H1 (cell line): ENCODE results near the gene SLC38A5. TPM values are rescaled to one million over a fixed set of nuclear protein-coding genes. Genes with fewer than 3 reads are reported as not detected.
"Not testable (repeated sequence)": the region's sequence is repeated elsewhere in the genome, so short reads cannot be mapped to it uniquely, and the experiment has no call there.

Experiments
- CTCF ChIA-PET: fragments of 300-600 bp; sonication (Branson Sonifier 250); formaldehyde crosslinking; loops from one replicate; lab custom pipeline; 2021; ENCODE audit not compliant: partially characterized antibody; lab: Charles Lee
- POLR2A ChIA-PET: fragments of 300-600 bp; sonication (Branson Sonifier 250); formaldehyde crosslinking; loops from one replicate; lab custom pipeline; 2021; ENCODE audit warnings: inconsistent platforms; ENCODE audit not compliant: partially characterized antibody; lab: Charles Lee
- DNase-seq, 2 experiments: peaks; one replicate each; pipeline versions ENCODE4 v3.0.0 to v3.0.0-alpha.2; 2010 to 2022; ENCODE audit warnings: low spot score in 2 of 2, low read depth in 1 of 2, mixed read lengths in 1 of 2
- FAIRE-seq: peaks from 2 replicates; lab custom pipeline; 2011; peaks lifted over from hg19 to GRCh38; lab: Jason Lieb, UNC
- H2AFZ ChIP-seq: 2 replicates; pipeline ENCODE4 v1.8.1; 2012; ENCODE audit warnings: low read length, inconsistent platforms
- H2AK5ac ChIP-seq: 2 replicates; pipeline ENCODE4 v1.6.1; 2013; ENCODE audit warnings: low read depth, low read length
- H2BK120ac ChIP-seq: replicated peaks from 2 replicates; pipeline ENCODE3; 2013; ENCODE audit warnings: low read depth, low read length, inconsistent platforms
- H2BK12ac ChIP-seq: 2 replicates; pipeline ENCODE4 v1.6.1; 2013; ENCODE audit warnings: low read depth, low read length
- H2BK15ac ChIP-seq: 2 replicates; pipeline ENCODE4 v1.6.1; 2013; ENCODE audit warnings: low read length
- H2BK20ac ChIP-seq: 2 replicates; pipeline ENCODE4 v1.6.1; 2013; ENCODE audit warnings: low read length
- H2BK5ac ChIP-seq: 2 replicates; pipeline ENCODE4 v1.6.1; 2013; ENCODE audit warnings: low read depth, low read length
- H3K14ac ChIP-seq: 2 replicates; pipeline ENCODE4 v1.6.1; 2013; ENCODE audit warnings: inconsistent platforms; ENCODE audit not compliant: insufficient read length
- H3K18ac ChIP-seq: 2 replicates; pipeline ENCODE4 v1.6.1; 2013; ENCODE audit warnings: low read length; ENCODE audit errors: extremely low read depth
- H3K23ac ChIP-seq: 2 replicates; pipeline ENCODE4 v1.6.1; 2013; ENCODE audit warnings: inconsistent platforms; ENCODE audit not compliant: insufficient read length
- H3K23me2 ChIP-seq: 2 replicates; pipeline ENCODE4 v1.6.1; 2013; ENCODE audit warnings: low read depth, low read length
- H3K27ac ChIP-seq: 2 replicates; pipeline ENCODE4 v1.6.1; 2011; ENCODE audit warnings: low read depth, low read length, inconsistent platforms
- H3K27me3 ChIP-seq, 4 experiments: replicated peaks in 1 of 4; 1 replicate in 1 of 4; 2 replicates in 3 of 4; pipeline versions ENCODE4 v1.6.1 to v1.8.1; 2011 to 2013; ENCODE audit warnings: low read length in 3 of 4, mild to moderate bottlenecking in 3 of 4, inconsistent platforms in 2 of 4, mixed read lengths in 2 of 4, moderate library complexity in 1 of 4; ENCODE audit not compliant: control insufficient read depth in 3 of 4, insufficient read depth in 3 of 4; ENCODE audit errors: extremely low read depth in 1 of 4
- H3K36me3 ChIP-seq, 4 experiments: 2 replicates each; pipeline versions ENCODE4 v1.6.1 to v1.8.1; 2011 to 2013; ENCODE audit warnings: mild to moderate bottlenecking in 4 of 4, low read length in 3 of 4, moderate library complexity in 2 of 4, control low read depth in 1 of 4, inconsistent platforms in 1 of 4; ENCODE audit not compliant: insufficient read depth in 4 of 4, control insufficient read depth in 2 of 4
- H3K4ac ChIP-seq: replicated peaks from 2 replicates; pipeline ENCODE3; 2013; ENCODE audit warnings: low read length, low read depth, mixed read lengths, inconsistent platforms; ENCODE audit not compliant: insufficient read length
- H3K4me1 ChIP-seq, 4 experiments: replicated peaks in 1 of 4; 1 replicate in 1 of 4; 2 replicates in 3 of 4; pipeline versions ENCODE4 v1.6.1 to v1.8.1; 2011 to 2013; ENCODE audit warnings: low read length in 3 of 4, inconsistent platforms in 2 of 4, mixed read lengths in 1 of 4; ENCODE audit not compliant: insufficient read depth in 4 of 4, control insufficient read depth in 3 of 4
- H3K4me2 ChIP-seq, 2 experiments: 2 replicates each; pipeline versions ENCODE4 v1.6.1 to v1.8.1; 2011 to 2013; ENCODE audit warnings: low read depth in 2 of 2, low read length in 2 of 2, control low read depth in 1 of 2, inconsistent platforms in 1 of 2, mild to moderate bottlenecking in 1 of 2; ENCODE audit not compliant: insufficient read depth in 1 of 2
- H3K4me3 ChIP-seq, 4 experiments: fragments of 200-600, 300-600 bp in 1 of 4; sonication (generic), shearing (Covaris generic), sonication (Bioruptor Twin) in 1 of 4; 2 replicates each; pipeline versions ENCODE4 v1.5.1 to v1.8.1; 2011 to 2016; ENCODE audit warnings: low read length in 4 of 4, low read depth in 3 of 4, control low read depth in 2 of 4, inconsistent platforms in 2 of 4, mild to moderate bottlenecking in 2 of 4, mixed read lengths in 1 of 4, moderate library complexity in 1 of 4; ENCODE audit not compliant: insufficient read depth in 2 of 4; ENCODE audit errors: extremely low read depth in 1 of 4
- H3K56ac ChIP-seq: replicated peaks from 2 replicates; pipeline ENCODE3; 2013; ENCODE audit warnings: low read depth, mild to moderate bottlenecking, mixed read lengths, low read length, inconsistent platforms; ENCODE audit not compliant: insufficient read length
- H3K79me1 ChIP-seq: 2 replicates; pipeline ENCODE4 v1.6.1; 2013; ENCODE audit warnings: low read depth, low read length, control low read depth
- H3K79me2 ChIP-seq, 2 experiments: 2 replicates each; pipeline versions ENCODE4 v1.6.1 to v1.8.1; 2012 to 2013; ENCODE audit warnings: low read length in 2 of 2, mild to moderate bottlenecking in 2 of 2, inconsistent platforms in 1 of 2; ENCODE audit not compliant: insufficient read depth in 2 of 2, control insufficient read depth in 1 of 2
- H3K9ac ChIP-seq, 4 experiments: replicated peaks in 1 of 4; 1 replicate in 1 of 4; 2 replicates in 3 of 4; pipeline versions ENCODE4 v1.6.1 to v1.8.1; 2011 to 2013; ENCODE audit warnings: low read depth in 3 of 4, low read length in 3 of 4, control low read depth in 2 of 4, mild to moderate bottlenecking in 2 of 4, moderate library complexity in 2 of 4, inconsistent platforms in 1 of 4; ENCODE audit errors: extremely low read depth in 1 of 4
- H3K9me3 ChIP-seq, 2 experiments: 2 replicates each; pipeline versions ENCODE4 v1.6.1 to v1.8.1; 2012 to 2013; ENCODE audit warnings: mild to moderate bottlenecking in 2 of 2, moderate library complexity in 2 of 2, control low read depth in 1 of 2, inconsistent platforms in 1 of 2, low read depth in 1 of 2, low read length in 1 of 2, mixed read lengths in 1 of 2; ENCODE audit not compliant: insufficient read depth in 2 of 2
- H4K20me1 ChIP-seq, 2 experiments: replicated peaks in 1 of 2; 2 replicates each; pipeline versions ENCODE3 to v1.8.1; 2011 to 2013; ENCODE audit warnings: inconsistent platforms in 2 of 2, low read length in 2 of 2, mild to moderate bottlenecking in 1 of 2; ENCODE audit not compliant: insufficient read depth in 2 of 2, control insufficient read depth in 1 of 2
- H4K5ac ChIP-seq: 2 replicates; pipeline ENCODE4 v1.6.1; 2013; ENCODE audit warnings: low read length, low read depth, mixed read lengths, inconsistent platforms; ENCODE audit not compliant: insufficient read length
- H4K8ac ChIP-seq: 2 replicates; pipeline ENCODE4 v1.8.0; 2013; ENCODE audit warnings: mild to moderate bottlenecking, moderate library complexity, low read length, inconsistent platforms; ENCODE audit not compliant: insufficient read depth; ENCODE audit errors: extremely low read depth
- H4K91ac ChIP-seq: replicated peaks from 2 replicates; pipeline ENCODE3; 2013; ENCODE audit warnings: low read length, mixed read lengths, inconsistent platforms; ENCODE audit not compliant: insufficient read length
- BRCA1 ChIP-seq: IDR thresholded peaks from 2 replicates; pipeline ENCODE4 v1.6.1; 2012; ENCODE audit warnings: low read depth, low read length, improper control_type of control experiment
- CHD2 ChIP-seq: IDR thresholded peaks from 2 replicates; pipeline ENCODE4 v1.6.1; 2012; ENCODE audit warnings: low read length, improper control_type of control experiment
- EGR1 ChIP-seq: IDR thresholded peaks from 2 replicates; pipeline ENCODE4 v1.6.1; 2011; ENCODE audit warnings: low read depth, low read length, borderline replicate concordance
- MAFK ChIP-seq: IDR thresholded peaks from 2 replicates; pipeline ENCODE4 v1.6.1; 2012; ENCODE audit warnings: low read depth, mild to moderate bottlenecking, improper control_type of control experiment, low read length
- RFX5 ChIP-seq: IDR thresholded peaks from 2 replicates; pipeline ENCODE4 v1.6.1; 2011; ENCODE audit warnings: low read depth, low read length, improper control_type of control experiment, borderline replicate concordance
- WGBS, 2 experiments: shearing (Covaris generic) in 1 of 2; methylation state at CpG; one replicate each; pipeline versions ENCODE4 v1.1.6 to v1.1.7; 2013 to 2015; ENCODE audit warnings: low lambda C conversion rate in 2 of 2, mixed read lengths in 2 of 2, inconsistent platforms in 1 of 2, low coverage in 1 of 2, missing lambda C conversion rate in 1 of 2; ENCODE audit not compliant: insufficient replicate concordance in 2 of 2, insufficient coverage in 1 of 2, insufficient read length in 1 of 2; ENCODE audit errors: extremely low coverage in 1 of 2, missing lambda C conversion rate in 1 of 2; 5-methylcytosine and 5-hydroxymethylcytosine counted together
- polyA plus RNA-seq, 7 experiments: library from polyadenylated mRNA; depleted of rRNA in 3 of 7; stranded (reverse) in 5 of 7; unstranded in 2 of 7; fragments of >200 nt in 5 of 7; fragments of 200-250 nt in 2 of 7; gene quantifications; 1 replicate in 5 of 7; 2 replicates in 1 of 7; 4 replicates in 1 of 7; pipeline versions ENCODE4 v1.2.1 to v1.2.3, GENCODE V29; 2011 to 2013; ENCODE audit warnings: missing spikeins in 2 of 7, mixed read lengths in 2 of 7
- total RNA-seq: library from RNA; stranded (reverse); fragmentation: NEBNext Ultra II Directional; extraction: Animal tissue kit (Norgen Biotek cat#: 25700); gene quantifications from 2 replicates; pipeline ENCODE4 v1.2.1, GENCODE V29; 2021

SLC38A5 gene
- total and polyA plus RNA-seq, 2 of the 8 experiments (the other 6 are each of a cell fraction or from before 2014, with no cell fraction given), result 70.9 to 106 TPM

DNA sequence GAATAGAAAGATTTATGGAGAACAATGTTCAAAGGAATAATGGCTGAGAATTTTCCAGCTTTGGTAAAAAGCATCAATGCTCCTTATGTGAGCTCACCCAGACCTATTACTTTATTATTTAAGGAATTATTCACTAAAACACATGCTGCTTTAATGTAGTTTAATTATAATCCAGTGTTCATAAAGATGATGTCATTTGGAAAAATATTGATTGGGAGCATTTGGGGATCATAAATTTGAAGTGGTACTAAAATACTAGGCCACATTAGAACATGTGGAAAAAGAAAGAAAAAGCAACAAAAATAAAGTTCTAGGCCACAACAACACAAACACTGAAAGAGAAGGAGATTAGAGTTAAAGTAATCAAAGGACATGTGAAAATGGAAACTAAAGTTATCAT, 20.0 kb downstream of the SLC38A5 start:
- Histone ChIP-seq H4K5ac (no peak overlapping the region), H3K4me1 (no peaks in the 10 kb centered on the region), H3K79me1 (no peaks in the 10 kb centered on the region), H4K91ac (no peak overlapping the region), H2BK5ac (no peak overlapping the region), H3K36me3 (no peaks in the 10 kb centered on the region), H2AK5ac (no peak overlapping the region), H2BK20ac (no peak overlapping the region), H2BK15ac (no peak overlapping the region), H3K18ac (no peak overlapping the region), H3K4ac (no peak overlapping the region), H3K9me3 (no peaks in the 10 kb centered on the region), H3K27ac (no peak overlapping the region), H3K9ac (no peak overlapping the region), H2BK120ac (no peak overlapping the region), H3K23me2 (no peaks in the 10 kb centered on the region), H4K8ac (no peak overlapping the region), H2AFZ (no peak overlapping the region)
- TF ChIP-seq EGR1 (no peak), RFX5 (no peak), BRCA1 (no peak), MAFK (no peak), CHD2 (no peak)
- TF ChIP-seq, all 59 proteins: peak for 0
- no peak overlapping the region for H3K4me3 ChIP-seq
- H3K27me3 ChIP-seq, result no peaks in the 10 kb centered on the region
- H3K79me2 ChIP-seq, result no peaks in the 10 kb centered on the region
- H2BK12ac ChIP-seq, result no peak overlapping the region
- H3K14ac ChIP-seq, result no peak overlapping the region
- H3K23ac ChIP-seq, result no peak overlapping the region
- H4K20me1 ChIP-seq, result no peaks in the 10 kb centered on the region
- no peak overlapping the region for H3K4me2 ChIP-seq
- DNase-seq, result no peak
- H3K56ac ChIP-seq, result no peak overlapping the region
- ChIA-PET POLR2A (no interaction called here), CTCF (no interaction called here)
- no peak for FAIRE-seq

GRCh38 chrX:48447201-48447600, 22.9 kb downstream of the SLC38A5 start:
- H3K27me3 ChIP-seq, H4K8ac ChIP-seq, H3K9ac ChIP-seq, H3K4me2 ChIP-seq, H4K5ac ChIP-seq, CTCF ChIA-PET, POLR2A ChIA-PET, H3K4ac ChIP-seq, DNase-seq, H3K14ac ChIP-seq, H2BK12ac ChIP-seq, H3K4me3 ChIP-seq, H3K23me2 ChIP-seq, H3K23ac ChIP-seq, H2BK5ac ChIP-seq, FAIRE-seq, H3K9me3 ChIP-seq, H3K56ac ChIP-seq, H2AFZ ChIP-seq, H3K18ac ChIP-seq, H3K4me1 ChIP-seq, H4K20me1 ChIP-seq, H2BK15ac ChIP-seq, H3K79me1 ChIP-seq, H2AK5ac ChIP-seq, H2BK20ac ChIP-seq, H4K91ac ChIP-seq, H3K79me2 ChIP-seq, H3K36me3 ChIP-seq, H3K27ac ChIP-seq, H2BK120ac ChIP-seq: not testable (repeated sequence)
- WGBS, 2 experiments, result 85% methylated on average over 4 of the region's 6 CpGs; no CpG with 5 or more reads in 1 of the 2 experiments
